Gastroesophageal sphincter (tissue), 3 donors: ENCODE data around the gene YEATS2.

Source experiments
- EP300 ChIP-seq: sonication (generic); formaldehyde crosslinking; IDR thresholded peaks from one replicate; pipeline ENCODE4 v1.6.1; 2017; ENCODE audit warnings: antibody characterized with exemption, mild to moderate bottlenecking
- POLR2A ChIP-seq, 2 donors: fragments of 450-650 bp; IDR thresholded peaks; one replicate each; pipeline ENCODE4 v1.6.1; 2017; ENCODE audit warnings: antibody characterized with exemption in 2 of 2, mild to moderate bottlenecking in 2 of 2, moderate library complexity in 1 of 2
- POLR2AphosphoS5 ChIP-seq: sonication (generic); formaldehyde crosslinking; IDR thresholded peaks from one replicate; pipeline ENCODE4 v1.6.1; 2017; ENCODE audit warnings: antibody characterized with exemption
- TF ChIP-seq, protein P1 (sequence below), 4 experiments: fragments of 200-600 bp in 2 of 4; fragments of 450-650 bp in 2 of 4; sonication (generic) in 1 of 4; IDR thresholded peaks; one replicate each; pipeline ENCODE4 v1.5.1; 2017 to 2019; ENCODE audit warnings: antibody characterized with exemption in 4 of 4, mild to moderate bottlenecking in 2 of 4, moderate library complexity in 2 of 4

- TF ChIP-seq, protein P1, sequence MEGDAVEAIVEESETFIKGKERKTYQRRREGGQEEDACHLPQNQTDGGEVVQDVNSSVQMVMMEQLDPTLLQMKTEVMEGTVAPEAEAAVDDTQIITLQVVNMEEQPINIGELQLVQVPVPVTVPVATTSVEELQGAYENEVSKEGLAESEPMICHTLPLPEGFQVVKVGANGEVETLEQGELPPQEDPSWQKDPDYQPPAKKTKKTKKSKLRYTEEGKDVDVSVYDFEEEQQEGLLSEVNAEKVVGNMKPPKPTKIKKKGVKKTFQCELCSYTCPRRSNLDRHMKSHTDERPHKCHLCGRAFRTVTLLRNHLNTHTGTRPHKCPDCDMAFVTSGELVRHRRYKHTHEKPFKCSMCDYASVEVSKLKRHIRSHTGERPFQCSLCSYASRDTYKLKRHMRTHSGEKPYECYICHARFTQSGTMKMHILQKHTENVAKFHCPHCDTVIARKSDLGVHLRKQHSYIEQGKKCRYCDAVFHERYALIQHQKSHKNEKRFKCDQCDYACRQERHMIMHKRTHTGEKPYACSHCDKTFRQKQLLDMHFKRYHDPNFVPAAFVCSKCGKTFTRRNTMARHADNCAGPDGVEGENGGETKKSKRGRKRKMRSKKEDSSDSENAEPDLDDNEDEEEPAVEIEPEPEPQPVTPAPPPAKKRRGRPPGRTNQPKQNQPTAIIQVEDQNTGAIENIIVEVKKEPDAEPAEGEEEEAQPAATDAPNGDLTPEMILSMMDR (IDR thresholded peaks at IDR 0.05), result no peak
- TF ChIP-seq POLR2A (IDR thresholded peaks at IDR 0.05), result no peak
- TF ChIP-seq EP300, result no peak
- no peak for TF ChIP-seq POLR2AphosphoS5
These were observed 36.0 kb downstream of the YEATS2 start for GRCh38 chr3:183733553-183733952.
